SK-N-MC (cell line): Measurements from ENCODE around the gene DEPP1.

ENCODE experiments used
- EZH2 ChIP-seq: fragments of 200-600 bp; sonication (generic); IDR thresholded peaks from one replicate; pipeline ENCODE4 v1.6.1; 2017; ENCODE audit warnings: antibody characterized with exemption
- FOXP2 ChIP-seq: optimal IDR thresholded peaks from 2 replicates; pipeline ENCODE3; 2011; ENCODE audit warnings: mild to moderate bottlenecking, moderate library complexity; ENCODE audit not compliant: insufficient read depth; ENCODE audit errors: extremely low read length, control extremely low read depth
- POLR2AphosphoS5 ChIP-seq: IDR thresholded peaks from 2 replicates; pipeline ENCODE4 v1.6.1; 2012; ENCODE audit warnings: mild to moderate bottlenecking, low read depth, low read length, borderline replicate concordance

GRCh38 chr10:45006276-45007030 is 27.8 kb upstream of the DEPP1 start:
- TF ChIP-seq EZH2 = no peak
- no peak for TF ChIP-seq POLR2AphosphoS5
- TF ChIP-seq FOXP2 = no peak
